ENCODE data around the gene AAK1. TPM values are rescaled to one million over a fixed set of nuclear protein-coding genes. Genes with fewer than 3 reads are reported as not detected.

AAK1 gene
- total and polyA plus RNA-seq, 2 donors (not counting 1 experiment from before 2014, with no cell fraction given), result 43.5 to 45.7 TPM

DNA sequence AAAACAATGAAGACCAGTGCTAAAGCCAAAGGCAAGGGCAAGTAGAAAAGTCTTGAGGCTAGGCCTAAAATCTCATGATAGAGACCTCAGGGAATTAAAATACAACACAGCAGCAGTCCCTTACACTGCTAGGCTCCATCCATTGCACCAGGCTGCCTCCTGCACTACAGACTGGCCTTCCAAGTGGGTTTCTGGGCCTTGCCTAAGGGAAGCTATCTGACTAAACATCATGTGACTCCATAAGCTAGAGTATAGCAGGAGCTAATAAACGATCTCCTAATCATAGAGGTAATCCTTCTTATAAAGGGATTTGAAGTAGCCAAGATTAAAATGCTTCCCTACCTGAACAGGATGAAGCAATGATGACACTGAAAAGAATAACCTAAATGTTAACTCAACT, 128.7 kb downstream of the AAK1 start:
- H3K36me3 ChIP-seq (ENCODE audit: control insufficient read depth, insufficient read depth, low read length), result peaks cover 15% of the 10 kb centered on the region
- no peaks in the 10 kb centered on the region for H4K20me1 ChIP-seq (ENCODE audit: control insufficient read depth, extremely low read depth, insufficient read depth, low read length)
- H3K9ac ChIP-seq (ENCODE audit: insufficient read depth, low read length), result no peak overlapping the region
- no peaks in the 10 kb centered on the region for H3K9me3 ChIP-seq (ENCODE audit: control insufficient read depth, insufficient read depth, low read depth, low read length)
- no peak overlapping the region for H3K27ac ChIP-seq (ENCODE audit: insufficient read depth, low read length)
- no peaks in the 10 kb centered on the region for H3K27me3 ChIP-seq (ENCODE audit: control insufficient read depth, insufficient read depth, low read length)
- TF ChIP-seq, protein P1, sequence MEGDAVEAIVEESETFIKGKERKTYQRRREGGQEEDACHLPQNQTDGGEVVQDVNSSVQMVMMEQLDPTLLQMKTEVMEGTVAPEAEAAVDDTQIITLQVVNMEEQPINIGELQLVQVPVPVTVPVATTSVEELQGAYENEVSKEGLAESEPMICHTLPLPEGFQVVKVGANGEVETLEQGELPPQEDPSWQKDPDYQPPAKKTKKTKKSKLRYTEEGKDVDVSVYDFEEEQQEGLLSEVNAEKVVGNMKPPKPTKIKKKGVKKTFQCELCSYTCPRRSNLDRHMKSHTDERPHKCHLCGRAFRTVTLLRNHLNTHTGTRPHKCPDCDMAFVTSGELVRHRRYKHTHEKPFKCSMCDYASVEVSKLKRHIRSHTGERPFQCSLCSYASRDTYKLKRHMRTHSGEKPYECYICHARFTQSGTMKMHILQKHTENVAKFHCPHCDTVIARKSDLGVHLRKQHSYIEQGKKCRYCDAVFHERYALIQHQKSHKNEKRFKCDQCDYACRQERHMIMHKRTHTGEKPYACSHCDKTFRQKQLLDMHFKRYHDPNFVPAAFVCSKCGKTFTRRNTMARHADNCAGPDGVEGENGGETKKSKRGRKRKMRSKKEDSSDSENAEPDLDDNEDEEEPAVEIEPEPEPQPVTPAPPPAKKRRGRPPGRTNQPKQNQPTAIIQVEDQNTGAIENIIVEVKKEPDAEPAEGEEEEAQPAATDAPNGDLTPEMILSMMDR (conservative IDR thresholded peaks at IDR 0.05 in 1 of 2, IDR thresholded peaks at IDR 0.05 in 1 of 2; ENCODE audit: low read depth in 1 of 2, low read length in 2 of 2), result no peak
- no peak for TF ChIP-seq EZH2 (IDR thresholded peaks at IDR 0.05; ENCODE audit: low read length, missing control alignments)
- no peak overlapping the region for H3K4me3 ChIP-seq (replicated peaks in 1 of 4; ENCODE audit: control extremely low read depth in 1 of 4, insufficient read depth in 1 of 4, low read depth in 3 of 4, low read length in 4 of 4)
- no peak overlapping the region for H2AFZ ChIP-seq (ENCODE audit: low read length)
- H3K4me1 ChIP-seq (ENCODE audit: control insufficient read depth, extremely low read depth, insufficient read depth, low read length), result peaks cover 3% of the 10 kb centered on the region
- DNase-seq (ENCODE audit: low read depth in 2 of 2), result peak in 1 of 2 donors; percentile 54
- no peak overlapping the region for H3K4me2 ChIP-seq (ENCODE audit: extremely low read depth, insufficient read depth, low read length)
- H3K79me2 ChIP-seq (ENCODE audit: control insufficient read depth, insufficient read depth, low read length), result peaks cover 2% of the 10 kb centered on the region

DNA sequence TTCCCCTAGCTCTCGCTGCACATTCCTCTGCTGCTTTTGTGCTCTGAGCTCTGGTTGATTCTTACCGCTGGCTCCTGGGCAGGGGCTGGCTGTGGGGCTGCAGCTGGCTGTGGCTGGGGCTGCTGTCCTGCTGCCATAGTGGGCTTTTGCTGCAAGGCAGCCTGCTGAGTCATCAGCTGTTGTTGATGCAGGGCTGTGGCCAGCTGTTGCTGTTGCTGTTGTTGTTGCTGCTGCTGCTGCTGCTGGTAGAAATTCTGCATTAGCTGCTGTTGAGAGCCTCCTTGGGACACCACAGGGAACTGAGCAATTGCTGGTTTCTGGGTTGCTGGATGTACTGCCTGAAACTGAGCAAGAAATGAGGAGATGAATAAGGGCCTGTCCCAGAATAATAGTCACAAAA, 129.1 kb downstream of the AAK1 start:
- Histone ChIP-seq H3K36me3 (ENCODE audit: control insufficient read depth, insufficient read depth, low read length) (peaks cover 15% of the 10 kb centered on the region), H3K4me3 (replicated peaks in 1 of 4; ENCODE audit: control extremely low read depth in 1 of 4, insufficient read depth in 1 of 4, low read depth in 3 of 4, low read length in 4 of 4) (no peak overlapping the region), H4K20me1 (ENCODE audit: control insufficient read depth, extremely low read depth, insufficient read depth, low read length) (no peaks in the 10 kb centered on the region), H3K4me1 (ENCODE audit: control insufficient read depth, extremely low read depth, insufficient read depth, low read length) (peaks cover 3% of the 10 kb centered on the region), H3K27me3 (ENCODE audit: control insufficient read depth, insufficient read depth, low read length) (no peaks in the 10 kb centered on the region), H3K4me2 (ENCODE audit: extremely low read depth, insufficient read depth, low read length) (no peak overlapping the region), H3K9ac (ENCODE audit: insufficient read depth, low read length) (no peak overlapping the region), H3K79me2 (ENCODE audit: control insufficient read depth, insufficient read depth, low read length) (peaks cover 2% of the 10 kb centered on the region), H2AFZ (ENCODE audit: low read length) (no peak overlapping the region), H3K9me3 (ENCODE audit: control insufficient read depth, insufficient read depth, low read depth, low read length) (no peaks in the 10 kb centered on the region), H3K27ac (ENCODE audit: insufficient read depth, low read length) (no peak overlapping the region)
- peak; percentile 89 to 90 for DNase-seq (ENCODE audit: low read depth in 2 of 2)
- no peak for TF ChIP-seq EZH2 (IDR thresholded peaks at IDR 0.05; ENCODE audit: low read length, missing control alignments)
- TF ChIP-seq, protein P1 (conservative IDR thresholded peaks at IDR 0.05 in 1 of 2, IDR thresholded peaks at IDR 0.05 in 1 of 2; ENCODE audit: low read depth in 1 of 2, low read length in 2 of 2), result peak in 1 of 2 donors; percentile 13

DNA sequence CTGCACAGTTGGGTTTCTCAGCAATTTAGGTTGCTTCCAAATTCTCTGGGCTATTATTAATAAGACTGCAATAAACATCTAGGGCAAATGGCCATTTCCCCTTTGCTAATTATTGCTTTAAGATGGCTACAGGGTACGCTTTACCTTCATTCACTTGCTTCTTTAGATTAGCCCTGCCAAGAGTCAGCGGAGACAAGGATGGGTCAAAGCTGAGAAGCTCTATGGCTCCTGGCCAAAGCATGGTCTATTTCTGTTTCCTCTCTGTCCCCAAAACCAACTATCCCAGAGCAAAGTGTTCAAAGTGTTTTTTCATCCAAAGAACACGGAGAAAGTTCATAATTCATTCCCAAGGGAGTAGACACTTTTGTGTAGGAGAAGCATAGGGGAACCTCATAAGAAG, 131.1 kb downstream of the AAK1 start:
- TF ChIP-seq, protein P1 (conservative IDR thresholded peaks at IDR 0.05 in 1 of 2, IDR thresholded peaks at IDR 0.05 in 1 of 2; ENCODE audit: low read depth in 1 of 2, low read length in 2 of 2), result no peak
- no peak for TF ChIP-seq EZH2 (IDR thresholded peaks at IDR 0.05; ENCODE audit: low read length, missing control alignments)
- no peak overlapping the region for H3K27ac ChIP-seq (ENCODE audit: insufficient read depth, low read length)
- H3K9ac ChIP-seq (ENCODE audit: insufficient read depth, low read length), result no peak overlapping the region
- no peaks in the 10 kb centered on the region for H3K27me3 ChIP-seq (ENCODE audit: control insufficient read depth, insufficient read depth, low read length)
- no peaks in the 10 kb centered on the region for H3K9me3 ChIP-seq (ENCODE audit: control insufficient read depth, insufficient read depth, low read depth, low read length)
- no peak for DNase-seq (ENCODE audit: low read depth in 2 of 2)
- peaks cover 14% of the 10 kb centered on the region for H3K36me3 ChIP-seq (ENCODE audit: control insufficient read depth, insufficient read depth, low read length)
- H2AFZ ChIP-seq (ENCODE audit: low read length), result no peak overlapping the region
- peaks cover 2% of the 10 kb centered on the region for H3K79me2 ChIP-seq (ENCODE audit: control insufficient read depth, insufficient read depth, low read length)
- H3K4me1 ChIP-seq (ENCODE audit: control insufficient read depth, extremely low read depth, insufficient read depth, low read length), result peaks cover 3% of the 10 kb centered on the region
- H3K4me3 ChIP-seq (replicated peaks in 1 of 4; ENCODE audit: control extremely low read depth in 1 of 4, insufficient read depth in 1 of 4, low read depth in 3 of 4, low read length in 4 of 4), result no peak overlapping the region
- H3K4me2 ChIP-seq (ENCODE audit: extremely low read depth, insufficient read depth, low read length), result no peak overlapping the region
- no peaks in the 10 kb centered on the region for H4K20me1 ChIP-seq (ENCODE audit: control insufficient read depth, extremely low read depth, insufficient read depth, low read length)

All from fibroblast of lung (primary cell).